HepG2 (cell line): ENCODE results near the gene SERTAD2. TPM values are rescaled to one million over a fixed set of nuclear protein-coding genes. Genes with fewer than 3 reads are reported as not detected.

Experiments used
- BCL3 ChIP-seq: sonication (generic); formaldehyde crosslinking; IDR thresholded peaks from 2 replicates; pipeline ENCODE4 v1.5.1; 2020; ENCODE audit warnings: mild to moderate bottlenecking, missing genetic modification reagents, moderate library complexity
- GMEB2 ChIP-seq: IDR thresholded peaks from 2 replicates; pipeline ENCODE4 v1.6.1; 2016; ENCODE audit warnings: missing biosample characterization, missing genetic modification reagents, low read depth
- GZF1 ChIP-seq: sonication (generic); formaldehyde crosslinking; IDR thresholded peaks from 2 replicates; pipeline ENCODE4 v1.5.1; 2020; ENCODE audit warnings: mild to moderate bottlenecking, missing genetic modification reagents
- HIVEP1 ChIP-seq: sonication (generic); formaldehyde crosslinking; IDR thresholded peaks from 2 replicates; pipeline ENCODE4 v1.4.0; 2020; ENCODE audit warnings: mild to moderate bottlenecking, missing genetic modification reagents
- KDM2A ChIP-seq: sonication (generic); formaldehyde crosslinking; IDR thresholded peaks from 2 replicates; pipeline ENCODE4 v1.4.0; 2020; ENCODE audit warnings: low read depth, missing genetic modification reagents, borderline replicate concordance
- KDM4B ChIP-seq: sonication (generic); formaldehyde crosslinking; IDR thresholded peaks from 2 replicates; pipeline ENCODE4 v1.4.0; 2020; ENCODE audit warnings: missing genetic modification reagents
- POLR2A ChIP-seq, 2 experiments: IDR thresholded peaks; 2 replicates each; pipeline ENCODE4 v1.6.1; 2011; ENCODE audit warnings: low read depth in 2 of 2, low read length in 2 of 2, mild to moderate bottlenecking in 1 of 2, moderate library complexity in 1 of 2; ENCODE audit not compliant: insufficient read depth in 1 of 2
- RERE ChIP-seq: IDR thresholded peaks from 2 replicates; pipeline ENCODE4 v1.6.1; 2016; ENCODE audit warnings: low read depth, missing genetic modification reagents, missing compliant biosample characterization
- SETDB1 ChIP-seq: sonication (generic); formaldehyde crosslinking; IDR thresholded peaks from 2 replicates; pipeline ENCODE4 v1.5.1; 2020; ENCODE audit warnings: missing genetic modification reagents, mild to moderate bottlenecking, borderline replicate concordance
- SRSF4 ChIP-seq: fragments of 200-400 bp; formaldehyde crosslinking; IDR thresholded peaks from one replicate; pipeline ENCODE4 v1.6.1; 2018; ENCODE audit warnings: mild to moderate bottlenecking, low read depth, low read length, moderate library complexity; ENCODE audit not compliant: poor library complexity, severe bottlenecking
- ZBTB1 ChIP-seq: sonication (generic); formaldehyde crosslinking; IDR thresholded peaks from 2 replicates; pipeline ENCODE4 v1.4.0; 2020; ENCODE audit warnings: missing genetic modification reagents, borderline replicate concordance
- ZFY ChIP-seq: sonication (generic); formaldehyde crosslinking; IDR thresholded peaks from 2 replicates; pipeline ENCODE4 v1.4.0; 2020; ENCODE audit warnings: missing genetic modification reagents
- ZNF136 ChIP-seq: sonication (generic); formaldehyde crosslinking; IDR thresholded peaks from 2 replicates; pipeline ENCODE4 v1.8.1; 2022; ENCODE audit warnings: low read depth, mild to moderate bottlenecking, moderate library complexity, missing genetic modification reagents
- ZNF329 ChIP-seq: sonication (generic); formaldehyde crosslinking; IDR thresholded peaks from 2 replicates; pipeline ENCODE4 v1.9.0; 2021; ENCODE audit warnings: low read depth, mild to moderate bottlenecking, missing genetic modification reagents
- ZNF589 ChIP-seq: sonication (generic); formaldehyde crosslinking; conservative IDR thresholded peaks from 2 replicates; pipeline ENCODE4 v1.8.0; 2022; ENCODE audit warnings: mild to moderate bottlenecking, moderate library complexity, missing genetic modification reagents
- ZNF687 ChIP-seq: sonication (generic); formaldehyde crosslinking; IDR thresholded peaks from 2 replicates; pipeline ENCODE4 v1.5.1; 2020; ENCODE audit warnings: mild to moderate bottlenecking, missing genetic modification reagents, moderate library complexity
- ZSCAN22 ChIP-seq: sonication (generic); formaldehyde crosslinking; IDR thresholded peaks from 2 replicates; pipeline ENCODE4 v1.4.0; 2020; ENCODE audit warnings: mild to moderate bottlenecking, missing genetic modification reagents
- polyA plus RNA-seq, 8 experiments: library from polyadenylated mRNA; depleted of rRNA in 3 of 8; stranded (reverse) in 7 of 8; unstranded in 1 of 8; fragments of >200 nt; fragmentation: Illumina TruSeq in 4 of 8; extraction: Trizol in 4 of 8; gene quantifications; 2 replicates each; pipeline versions ENCODE4 v1.2.1 to v1.2.3, GENCODE V29; 2011 to 2016; ENCODE audit warnings: low read depth in 4 of 8, missing spikeins in 1 of 8, mixed read lengths in 1 of 8; ENCODE audit not compliant: insufficient read depth in 1 of 8
- total RNA-seq, 5 experiments: library from RNA; depleted of rRNA; stranded (reverse); fragments of >200 nt; fragmentation: Illumina TruSeq; extraction: Trizol; gene quantifications; 2 replicates each; pipeline ENCODE4 v1.2.3, GENCODE V29; 2016; ENCODE audit warnings: low read depth in 1 of 5

SERTAD2 gene
- total and polyA plus RNA-seq, 2 of the 13 experiments (the other 11 are each of a cell fraction or from before 2014, with no cell fraction given) = 6.7 to 22.6 TPM

- TF ChIP-seq ZNF687 (peak; percentile 30), SETDB1 (CRISPR knock-in tag) (no peak), HIVEP1 (no peak), ZNF329 (CRISPR knock-in tag) (no peak), GZF1 (CRISPR knock-in tag) (no peak), KDM4B (CRISPR knock-in tag) (no peak), RERE (CRISPR knock-in tag) (no peak), KDM2A (no peak), POLR2A (IDR thresholded peaks at IDR 0.05; ENCODE audit: insufficient read depth in 1 of 2, low read depth in 2 of 2, low read length in 2 of 2) (peak in 1 of 2 experiments; percentile 46; a peak in 1 of 4 replicates), ZNF136 (CRISPR knock-in tag) (no peak), SRSF4 (no peak), GMEB2 (CRISPR knock-in tag) (no peak), ZFY (CRISPR knock-in tag) (peak; percentile 41; the same call in 1 of the 2 replicates), BCL3 (CRISPR knock-in tag) (no peak), ZNF589 (CRISPR knock-in tag) (no peak), ZBTB1 (CRISPR knock-in tag) (no peak), ZSCAN22 (CRISPR knock-in tag) (no peak)
These were observed 44.3 kb downstream of the SERTAD2 start (continued) for GRCh38 chr2:64609227-64609941.
